NCI-H748 treated with DMSO at 0.1 percent for 48 hours (cell line): ENCODE data around the gene TUBGCP5.

ENCODE experiments used
- DNase-seq: peaks from one replicate; lab custom pipeline; 2025; lab: John Stamatoyannopoulos, UW

TUBGCP5 gene

DNA sequence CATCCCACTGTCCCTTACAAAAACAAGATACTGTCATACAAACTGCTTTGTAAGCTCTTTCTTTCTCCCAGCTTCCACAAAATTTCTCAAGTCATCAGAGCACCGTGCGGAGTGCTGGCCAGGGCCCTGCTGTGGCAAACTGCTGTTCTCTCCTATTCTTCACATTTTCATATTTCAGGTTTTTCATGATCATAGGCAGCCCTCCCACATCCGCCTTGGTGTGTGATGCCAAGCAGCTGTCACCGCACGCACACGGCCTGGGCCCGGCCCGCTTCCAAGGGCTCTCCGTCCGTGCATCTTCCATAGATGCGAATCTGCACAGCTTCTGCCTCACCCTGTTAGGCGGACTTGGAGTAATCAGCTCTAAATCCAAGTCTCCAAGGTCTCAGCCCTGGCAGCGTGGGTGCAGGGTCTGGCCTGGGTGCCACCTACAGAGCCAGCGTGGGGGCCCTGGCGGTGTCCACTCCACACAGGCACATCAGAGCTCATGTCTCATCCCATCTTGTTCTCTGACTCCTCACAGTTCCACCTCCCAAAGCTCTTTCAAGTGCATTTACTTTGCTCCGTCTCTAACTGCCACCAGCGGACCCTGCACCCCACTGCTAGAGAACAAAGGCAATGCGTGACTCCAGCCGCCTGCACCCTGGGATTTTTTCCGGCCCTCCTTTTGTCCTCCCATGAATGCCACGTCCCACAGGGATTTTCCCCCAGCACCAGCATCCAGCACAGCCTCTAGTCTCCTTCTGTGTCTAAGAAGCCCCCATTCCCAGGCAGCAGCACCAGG is 86.4 kb downstream of the TUBGCP5 start:
- DNase-seq: no peak

DNA sequence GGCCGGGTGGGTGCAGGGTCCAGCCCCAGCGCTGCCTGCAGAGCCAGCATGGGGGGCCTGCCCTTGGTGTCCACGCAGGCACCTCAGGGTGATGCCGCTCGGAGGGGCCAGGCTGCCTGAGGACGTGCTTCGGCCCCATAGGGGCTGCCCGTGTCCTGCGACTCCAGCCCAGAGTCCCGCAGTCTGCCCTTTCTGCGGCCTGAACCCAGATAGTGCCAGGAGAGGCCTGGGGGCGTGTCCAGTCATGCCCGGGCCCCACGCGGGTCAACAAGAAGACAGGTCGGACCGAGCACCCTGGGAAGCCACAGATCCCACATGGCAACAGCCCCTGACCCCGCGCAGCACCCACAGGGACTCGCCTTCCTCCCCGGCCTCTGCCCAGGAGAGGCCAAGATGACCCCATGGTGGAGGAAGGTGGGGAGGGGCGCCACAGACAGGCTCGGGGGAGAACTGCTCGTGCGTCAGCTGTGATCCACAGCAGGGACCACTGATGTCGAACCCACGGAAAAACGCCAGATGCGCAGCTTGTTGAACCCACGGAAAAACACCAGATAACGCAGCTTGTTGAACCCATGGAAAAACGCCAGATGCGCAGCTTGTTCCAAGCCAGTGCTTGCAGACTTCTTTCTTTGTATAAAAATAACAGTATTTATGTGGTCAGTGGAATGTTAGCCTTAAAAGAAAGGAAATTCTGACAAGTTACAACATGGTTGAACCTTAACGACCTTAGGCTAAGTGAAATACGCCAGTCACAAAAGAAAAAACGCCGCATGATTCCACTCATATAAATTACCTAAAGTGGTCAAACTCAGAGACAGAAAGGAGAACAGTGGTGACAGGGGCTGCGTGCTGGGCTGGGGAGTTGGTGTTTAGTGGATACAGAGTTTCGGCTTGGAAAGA is 87.7 kb downstream of the TUBGCP5 start:
- DNase-seq: no peak

DNA sequence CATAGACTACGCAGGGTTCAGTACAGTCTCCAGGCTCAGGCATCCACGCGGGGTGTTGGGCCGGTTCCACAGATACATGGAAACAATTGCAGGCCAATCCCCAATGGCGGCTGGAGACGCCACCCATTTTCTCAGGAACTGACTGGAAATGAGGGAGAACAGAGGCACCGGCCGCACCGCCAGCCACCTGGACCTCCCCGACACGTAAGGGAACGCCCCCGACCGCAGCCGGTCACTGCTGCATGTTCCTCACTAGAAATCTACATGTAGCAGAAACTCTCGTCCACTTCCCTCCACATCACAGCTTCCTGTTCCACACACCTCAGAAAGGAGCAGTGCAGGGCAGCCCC is 88.4 kb downstream of the TUBGCP5 start:
- DNase-seq: no peak

DNA sequence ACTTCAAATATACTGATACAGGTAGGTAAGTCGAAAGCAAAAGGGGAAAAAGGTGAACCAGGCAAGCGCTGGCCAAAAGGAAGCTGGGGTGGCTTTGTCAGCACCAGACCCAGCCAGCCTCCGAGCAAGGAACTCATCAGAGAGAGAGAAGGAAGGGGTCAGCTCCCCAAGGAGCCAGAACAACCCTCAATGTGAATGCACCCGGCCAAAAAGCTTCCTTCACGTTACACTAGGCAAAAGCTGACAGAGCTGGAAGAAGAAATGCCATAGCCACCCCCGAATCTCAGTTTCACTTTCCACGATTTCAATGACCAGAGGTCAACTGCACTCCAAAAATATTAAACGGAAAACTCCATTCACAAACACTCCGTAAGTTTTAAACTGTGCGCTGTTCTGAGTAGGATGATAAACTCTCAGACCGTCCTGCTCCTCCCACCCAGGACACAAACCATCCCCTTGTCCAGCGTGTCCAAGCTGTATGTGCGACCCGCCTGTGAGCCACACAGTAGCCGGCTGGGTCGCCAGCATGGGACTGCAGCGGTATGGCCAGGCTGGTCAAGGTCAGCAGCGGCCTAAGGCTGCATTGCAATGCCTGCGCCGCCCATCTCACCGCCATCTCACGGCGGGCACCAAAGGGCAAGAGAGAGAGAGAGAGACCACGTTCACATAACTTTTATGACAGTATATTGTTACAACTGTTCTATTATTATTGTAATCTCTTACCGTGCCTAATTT is 88.9 kb downstream of the TUBGCP5 start:
- DNase-seq: no peak
